Uterus (tissue), 2 donors: ENCODE data around the gene SWT1.

Experiments
- CTCF ChIP-seq, 4 experiments: fragments of 200-600 bp in 2 of 4; fragments of 450-650 bp in 2 of 4; sonication (generic) in 2 of 4; IDR thresholded peaks; one replicate each; pipeline ENCODE4 v1.5.1; 2016 to 2019; ENCODE audit warnings: antibody characterized with exemption in 4 of 4, mild to moderate bottlenecking in 2 of 4, moderate library complexity in 1 of 4
- POLR2A ChIP-seq, 2 donors: fragments of 450-650 bp; IDR thresholded peaks; one replicate each; pipeline ENCODE4 v1.6.1; 2016; ENCODE audit warnings: antibody characterized with exemption in 2 of 2, mild to moderate bottlenecking in 1 of 2, moderate library complexity in 1 of 2

GRCh38 chr1:185295091-185295490 is 138.1 kb downstream of the SWT1 start:
- no peak for TF ChIP-seq CTCF (IDR thresholded peaks at IDR 0.05)
- TF ChIP-seq POLR2A (IDR thresholded peaks at IDR 0.05), result no peak
